ENCODE data around the gene FOXO3B.
"Not testable (repeated sequence)": the region's sequence is repeated elsewhere in the genome, so short reads cannot be mapped to it uniquely, and the experiment has no call there.

FOXO3B gene

DNA sequence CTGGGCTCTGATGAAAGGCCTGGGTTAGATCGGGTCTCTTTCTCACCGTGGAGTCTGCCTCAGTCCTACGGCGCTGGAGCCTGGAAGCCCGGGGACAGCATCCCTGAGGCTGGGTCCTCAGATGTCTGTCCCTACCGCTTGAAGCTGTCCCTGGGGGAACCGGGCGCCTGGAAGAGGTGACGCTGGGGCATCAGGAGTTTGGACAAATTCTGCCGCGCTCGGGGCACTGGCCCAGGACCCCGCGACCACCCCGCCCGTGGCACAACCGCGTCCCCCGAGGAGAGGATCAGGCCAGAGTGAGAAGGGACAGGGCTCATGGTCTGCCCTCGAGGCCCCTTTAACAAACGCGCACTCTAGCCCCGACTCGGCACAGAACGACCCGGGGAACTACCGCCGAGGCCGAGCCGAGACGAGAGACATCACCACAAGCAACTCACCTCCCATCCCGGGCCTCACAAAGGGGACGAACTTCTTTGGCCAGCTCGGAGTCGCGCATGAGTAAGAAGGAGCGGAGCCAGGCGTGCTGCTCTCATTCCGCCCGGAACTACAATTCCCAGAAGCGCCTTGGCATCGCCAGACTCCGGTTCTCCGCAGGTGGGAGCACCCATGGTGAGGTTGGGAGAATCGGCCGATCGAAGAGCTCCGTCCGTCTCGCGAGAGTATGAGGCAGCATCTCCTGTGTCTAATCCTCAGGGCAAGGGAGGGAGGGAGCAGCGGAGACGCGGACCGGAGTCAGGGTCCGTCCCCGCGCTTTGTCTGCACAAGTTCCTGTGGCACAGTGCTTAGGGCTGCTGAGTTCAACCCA is at the start of gene FOXO3B:
Gene FOXO3B, minus strand, starts transcription at position 548 of the 805 bp plus-strand sequence. CDS start 663 bp downstream, outside the sequence.
- H3K27me3 ChIP-seq (replicated peaks); in situ Hi-C loops (cut with HindIII; ENCODE audit: low pct_ligation_motif_present, low sequenced_read_pairs); H3K27ac ChIP-seq; H3K36me3 ChIP-seq (replicated peaks): not testable (repeated sequence)
- DNase-seq = peak; percentile 36
- H3K4me3 ChIP-seq (ENCODE audit: low read depth, low read length) = peak within 1 kb of the TSS; percentile 60

DNA sequence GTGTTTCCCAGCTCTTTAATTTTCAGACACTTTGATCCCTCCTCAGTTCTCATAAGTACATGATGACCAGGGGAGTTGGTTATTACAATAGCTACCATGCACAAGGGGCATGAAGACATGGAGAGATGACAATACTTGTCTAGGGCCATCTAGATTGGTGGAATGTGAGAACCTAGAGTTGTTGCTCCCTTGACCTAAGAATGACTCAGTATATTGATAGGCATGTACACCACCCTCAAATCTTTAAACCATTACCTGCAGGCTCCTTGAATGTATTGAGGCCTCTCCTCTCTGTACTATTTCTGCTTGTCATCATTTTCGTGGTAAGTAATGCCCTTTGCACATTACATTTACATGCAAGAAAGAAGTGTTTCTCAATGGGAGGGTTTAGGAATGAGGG is 41.4 kb upstream of the FOXO3B start:
- H3K27ac ChIP-seq; in situ Hi-C loops (cut with HindIII; ENCODE audit: low pct_ligation_motif_present, low sequenced_read_pairs); H3K27me3 ChIP-seq (replicated peaks): not testable (repeated sequence)

DNA sequence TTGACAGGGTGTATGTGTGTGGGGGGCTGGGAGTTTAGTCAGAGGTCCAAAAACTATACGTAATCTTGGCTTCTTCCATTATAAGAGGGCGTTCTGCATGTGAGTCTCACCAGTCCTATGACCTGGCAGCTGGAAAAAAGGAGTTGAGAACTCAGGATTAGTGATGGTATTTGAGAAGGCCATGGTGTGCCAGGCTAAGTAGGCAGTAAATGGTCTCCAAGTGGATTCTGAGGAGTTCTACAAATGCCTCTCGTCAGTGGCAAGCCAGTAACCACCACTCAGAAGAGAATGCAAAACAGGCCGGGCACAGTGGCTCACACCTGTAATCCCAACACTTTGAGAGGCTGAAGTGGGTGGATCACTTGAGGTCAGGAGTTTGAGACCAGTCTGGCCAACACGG is 40.5 kb upstream of the FOXO3B start:
- H3K27ac ChIP-seq; H3K4me3 ChIP-seq (ENCODE audit: low read depth, low read length); H3K36me3 ChIP-seq (replicated peaks); H3K27me3 ChIP-seq (replicated peaks); in situ Hi-C loops (cut with HindIII; ENCODE audit: low pct_ligation_motif_present, low sequenced_read_pairs); DNase-seq: not testable (repeated sequence)

More for the DNA sequence above, 41.4 kb upstream of the FOXO3B start:
- not testable (repeated sequence) for H3K4me3 ChIP-seq (ENCODE audit: low read depth, low read length); H3K36me3 ChIP-seq (replicated peaks); DNase-seq

DNA sequence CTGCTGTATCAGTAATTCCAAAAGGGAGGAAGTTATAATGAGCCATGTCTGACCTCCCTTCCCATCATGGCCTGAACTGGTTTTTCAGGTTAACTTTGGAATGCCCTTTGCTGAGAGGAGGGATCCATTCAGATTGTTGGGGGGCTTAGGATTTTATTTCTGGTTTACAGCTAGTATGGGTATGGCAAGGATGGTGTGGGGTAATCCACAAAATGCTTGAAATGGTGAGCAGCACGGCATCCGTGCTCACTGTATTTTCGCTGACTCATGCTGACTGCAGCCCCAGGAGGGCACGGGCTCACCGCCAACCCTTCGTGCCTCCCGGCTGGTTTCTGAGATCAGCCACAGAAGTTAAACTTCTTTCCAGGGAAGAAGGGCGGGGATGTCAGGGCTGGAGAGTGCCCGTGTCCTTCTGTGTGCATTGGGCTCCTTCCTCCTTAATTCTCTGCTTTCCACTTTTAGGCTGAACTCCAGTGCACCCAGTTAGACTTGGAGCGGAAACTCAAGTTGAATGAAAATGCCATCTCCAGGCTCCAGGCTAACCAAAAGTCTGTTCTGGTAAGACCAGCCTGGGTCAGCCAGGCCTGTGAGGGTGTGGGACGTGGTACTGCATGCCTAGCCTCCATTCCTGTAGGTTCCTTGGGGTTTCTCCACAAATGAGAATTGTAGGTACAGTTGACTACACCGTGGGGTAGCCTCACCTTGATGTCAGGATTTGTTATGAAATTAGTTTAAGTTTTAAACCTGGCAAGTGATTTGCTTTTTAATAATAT is 39.8 kb upstream of the FOXO3B start:
- in situ Hi-C loops (cut with HindIII; ENCODE audit: low pct_ligation_motif_present, low sequenced_read_pairs); DNase-seq; H3K36me3 ChIP-seq (replicated peaks); H3K27me3 ChIP-seq (replicated peaks); H3K4me3 ChIP-seq (ENCODE audit: low read depth, low read length): not testable (repeated sequence)
- H3K27ac ChIP-seq = peak overlapping the region; percentile 66

DNA sequence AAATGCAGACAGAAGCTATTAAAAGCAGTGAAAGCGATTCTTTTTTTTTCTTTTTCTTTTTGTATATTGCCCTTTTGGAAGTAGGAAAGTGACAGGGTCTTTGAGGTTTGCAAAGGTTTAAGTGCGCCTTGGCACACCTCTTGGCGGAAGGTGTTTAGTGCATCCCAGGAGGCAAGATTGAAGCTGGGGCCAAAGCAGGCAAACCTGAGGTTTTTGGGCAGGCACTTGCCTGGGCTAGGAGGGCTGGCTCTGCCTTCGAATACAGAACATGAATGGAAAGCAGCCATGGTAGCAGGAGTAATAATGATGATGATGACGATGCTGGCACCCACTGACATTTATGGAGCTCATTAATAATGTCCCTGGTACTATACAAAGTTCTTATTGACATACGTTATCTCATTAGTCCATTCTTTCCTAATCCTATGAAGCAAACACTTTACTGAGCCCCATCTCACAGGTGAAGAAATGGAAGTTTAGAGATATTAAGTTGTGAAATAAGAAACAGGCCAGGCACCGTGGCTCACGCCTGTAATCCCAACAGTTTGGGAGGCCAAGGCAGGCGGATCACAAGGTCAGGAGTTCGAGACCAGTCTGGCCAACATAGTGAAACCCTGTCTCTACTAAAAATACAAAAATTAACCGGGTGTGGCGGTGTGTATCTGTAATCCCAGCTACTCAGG is 37.5 kb upstream of the FOXO3B start:
- DNase-seq; in situ Hi-C loops (cut with HindIII; ENCODE audit: low pct_ligation_motif_present, low sequenced_read_pairs); H3K4me3 ChIP-seq (ENCODE audit: low read depth, low read length); H3K27ac ChIP-seq; H3K27me3 ChIP-seq (replicated peaks); H3K36me3 ChIP-seq (replicated peaks): not testable (repeated sequence)

- peak; percentile 53 for DNase-seq
- H3K36me3 ChIP-seq (replicated peaks); H3K4me3 ChIP-seq (ENCODE audit: low read depth, low read length); H3K27me3 ChIP-seq (replicated peaks); in situ Hi-C loops (cut with HindIII; ENCODE audit: low pct_ligation_motif_present, low sequenced_read_pairs): not testable (repeated sequence)
- H3K27ac ChIP-seq = peak overlapping the region; percentile 19
Observed at GRCh38 chr17:18718643-18719427, 36.7 kb upstream of the FOXO3B start.

GRCh38 chr17:18712354-18712999 is 30.4 kb upstream of the FOXO3B start:
- H3K4me3 ChIP-seq (ENCODE audit: low read depth, low read length); H3K36me3 ChIP-seq (replicated peaks); in situ Hi-C loops (cut with HindIII; ENCODE audit: low pct_ligation_motif_present, low sequenced_read_pairs); H3K27ac ChIP-seq; H3K27me3 ChIP-seq (replicated peaks): not testable (repeated sequence)
- TF ChIP-seq, protein P1, sequence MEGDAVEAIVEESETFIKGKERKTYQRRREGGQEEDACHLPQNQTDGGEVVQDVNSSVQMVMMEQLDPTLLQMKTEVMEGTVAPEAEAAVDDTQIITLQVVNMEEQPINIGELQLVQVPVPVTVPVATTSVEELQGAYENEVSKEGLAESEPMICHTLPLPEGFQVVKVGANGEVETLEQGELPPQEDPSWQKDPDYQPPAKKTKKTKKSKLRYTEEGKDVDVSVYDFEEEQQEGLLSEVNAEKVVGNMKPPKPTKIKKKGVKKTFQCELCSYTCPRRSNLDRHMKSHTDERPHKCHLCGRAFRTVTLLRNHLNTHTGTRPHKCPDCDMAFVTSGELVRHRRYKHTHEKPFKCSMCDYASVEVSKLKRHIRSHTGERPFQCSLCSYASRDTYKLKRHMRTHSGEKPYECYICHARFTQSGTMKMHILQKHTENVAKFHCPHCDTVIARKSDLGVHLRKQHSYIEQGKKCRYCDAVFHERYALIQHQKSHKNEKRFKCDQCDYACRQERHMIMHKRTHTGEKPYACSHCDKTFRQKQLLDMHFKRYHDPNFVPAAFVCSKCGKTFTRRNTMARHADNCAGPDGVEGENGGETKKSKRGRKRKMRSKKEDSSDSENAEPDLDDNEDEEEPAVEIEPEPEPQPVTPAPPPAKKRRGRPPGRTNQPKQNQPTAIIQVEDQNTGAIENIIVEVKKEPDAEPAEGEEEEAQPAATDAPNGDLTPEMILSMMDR (IDR thresholded peaks at IDR 0.05; ENCODE audit: low read depth, low read length, missing control alignments) = peak; percentile 55
- peak; percentile 62 for DNase-seq

- in situ Hi-C loops (cut with HindIII; ENCODE audit: low pct_ligation_motif_present, low sequenced_read_pairs); H3K27ac ChIP-seq; H3K36me3 ChIP-seq (replicated peaks); H3K27me3 ChIP-seq (replicated peaks); DNase-seq; H3K4me3 ChIP-seq (ENCODE audit: low read depth, low read length): not testable (repeated sequence)
Observed at GRCh38 chr17:18708215-18708614, 26.1 kb upstream of the FOXO3B start.

- DNase-seq; H3K4me3 ChIP-seq (ENCODE audit: low read depth, low read length); in situ Hi-C loops (cut with HindIII; ENCODE audit: low pct_ligation_motif_present, low sequenced_read_pairs); H3K27me3 ChIP-seq (replicated peaks); H3K27ac ChIP-seq; H3K36me3 ChIP-seq (replicated peaks): not testable (repeated sequence)
Observed at GRCh38 chr17:18705955-18706354, 23.8 kb upstream of the FOXO3B start.

DNA sequence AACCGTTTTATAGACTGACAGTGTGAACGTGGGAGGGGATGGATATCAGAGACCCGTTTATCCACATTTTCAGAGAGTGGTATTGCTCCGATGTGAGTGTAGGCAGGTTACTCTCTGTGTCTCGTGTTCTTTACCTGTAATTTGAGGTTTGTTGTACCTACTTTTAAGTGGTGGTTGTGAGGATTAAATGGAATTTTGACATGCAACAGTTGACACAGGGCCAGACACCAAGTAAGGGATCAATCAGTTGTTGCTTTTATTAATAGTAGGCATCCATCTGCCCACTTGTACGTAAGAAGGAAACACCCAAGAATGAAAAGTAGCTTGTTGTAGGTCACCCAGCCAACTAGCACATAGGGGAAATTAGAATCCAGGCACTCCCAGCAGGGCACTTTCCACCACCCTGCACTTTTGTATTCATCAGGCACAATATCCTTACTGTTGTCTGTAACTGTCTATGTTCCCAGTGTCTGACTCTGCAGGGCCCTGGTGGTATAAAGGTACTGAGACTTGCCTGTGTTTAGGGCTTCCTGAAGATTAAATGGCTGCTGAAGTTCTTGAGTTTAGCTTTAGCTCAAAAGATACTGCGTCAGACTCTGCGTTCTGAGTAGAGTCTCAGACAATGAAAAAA is 16.5 kb upstream of the FOXO3B start:
- DNase-seq; H3K27me3 ChIP-seq (replicated peaks); H3K27ac ChIP-seq; in situ Hi-C loops (cut with HindIII; ENCODE audit: low pct_ligation_motif_present, low sequenced_read_pairs); H3K36me3 ChIP-seq (replicated peaks): not testable (repeated sequence)
- peak overlapping the region; percentile 60 for H3K4me3 ChIP-seq (ENCODE audit: low read depth, low read length)

GRCh38 chr17:18695143-18695542 is 13.0 kb upstream of the FOXO3B start:
- H3K27ac ChIP-seq; DNase-seq; in situ Hi-C loops (cut with HindIII; ENCODE audit: low pct_ligation_motif_present, low sequenced_read_pairs); H3K4me3 ChIP-seq (ENCODE audit: low read depth, low read length); H3K27me3 ChIP-seq (replicated peaks); H3K36me3 ChIP-seq (replicated peaks): not testable (repeated sequence)

DNA sequence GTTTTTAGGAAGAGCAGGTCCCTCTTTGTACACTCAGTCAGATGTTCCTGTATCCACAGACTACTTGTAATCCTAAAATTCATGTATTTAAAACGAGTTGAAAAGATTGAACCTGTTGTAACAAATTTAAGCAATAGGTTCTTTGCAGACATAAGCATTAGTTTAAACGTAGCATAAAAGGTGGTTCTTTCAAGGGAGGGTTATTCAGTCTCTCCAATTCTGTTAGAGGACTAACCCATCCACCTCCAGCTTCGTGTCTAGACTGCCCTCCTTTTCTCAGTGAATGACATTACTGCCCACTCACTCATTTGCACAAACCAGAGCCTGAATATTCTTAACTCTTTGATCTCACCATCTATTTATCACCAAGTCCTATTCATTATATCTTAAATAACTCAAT is 554 bp upstream of the FOXO3B start:
- H3K27me3 ChIP-seq (replicated peaks); in situ Hi-C loops (cut with HindIII; ENCODE audit: low pct_ligation_motif_present, low sequenced_read_pairs); DNase-seq; H3K36me3 ChIP-seq (replicated peaks); H3K27ac ChIP-seq: not testable (repeated sequence)
- peak overlapping the region; percentile 60 for H3K4me3 ChIP-seq (ENCODE audit: low read depth, low read length)

All from brain microvascular endothelial cell (primary cell).